NCI-H146 (cell line): Measurements from ENCODE around the gene PLXNC1.
A peak's percentile ranks its signal among the peaks of the same experiment; 100 is the strongest.

Source experiments
- DNase-seq: peaks from one replicate; lab custom pipeline; 2025; lab: John Stamatoyannopoulos, UW

PLXNC1 gene

GRCh38 chr12:94180558-94181296 is 32.4 kb downstream of the PLXNC1 start:
- DNase-seq = no peak

GRCh38 chr12:94182986-94183707 is 34.8 kb downstream of the PLXNC1 start:
- no peak for DNase-seq

- no peak for DNase-seq
Measured at GRCh38 chr12:94183708-94184379, 35.5 kb downstream of the PLXNC1 start.

GRCh38 chr12:94184995-94185719 is 36.8 kb downstream of the PLXNC1 start:
- no peak for DNase-seq

GRCh38 chr12:94185801-94186200 is 37.4 kb downstream of the PLXNC1 start:
- no peak for DNase-seq

GRCh38 chr12:94186278-94187241 is 38.2 kb downstream of the PLXNC1 start:
- peak; percentile 31 for DNase-seq

- no peak for DNase-seq
Measured at GRCh38 chr12:94187361-94187760, 39.0 kb downstream of the PLXNC1 start.

- no peak for DNase-seq
Measured at GRCh38 chr12:94190623-94191022, 42.2 kb downstream of the PLXNC1 start.

GRCh38 chr12:94191023-94191422 is 42.6 kb downstream of the PLXNC1 start:
- no peak for DNase-seq

GRCh38 chr12:94191811-94192210 is 43.4 kb downstream of the PLXNC1 start:
- DNase-seq = no peak

- no peak for DNase-seq
Measured at GRCh38 chr12:94192506-94192905, 44.1 kb downstream of the PLXNC1 start.

GRCh38 chr12:94193168-94193567 is 44.8 kb downstream of the PLXNC1 start:
- DNase-seq = no peak

- DNase-seq = no peak
Measured at GRCh38 chr12:94195483-94195882, 47.1 kb downstream of the PLXNC1 start.

- no peak for DNase-seq
Measured at GRCh38 chr12:94198469-94198868, 50.1 kb downstream of the PLXNC1 start.

GRCh38 chr12:94198872-94199271 is 50.5 kb downstream of the PLXNC1 start:
- DNase-seq = no peak

- DNase-seq = no peak
Measured at GRCh38 chr12:94200069-94200468, 51.7 kb downstream of the PLXNC1 start.

- no peak for DNase-seq
Measured at GRCh38 chr12:94200695-94201094, 52.3 kb downstream of the PLXNC1 start.

- DNase-seq = no peak
Measured at GRCh38 chr12:94202245-94203180, 54.1 kb downstream of the PLXNC1 start.

GRCh38 chr12:94203181-94203546 is 54.8 kb downstream of the PLXNC1 start:
- no peak for DNase-seq

- no peak for DNase-seq
Measured at GRCh38 chr12:94203796-94204195, 55.4 kb downstream of the PLXNC1 start.
